Measurements from ENCODE around the gene STARD8.
"Not testable (repeated sequence)": the region's sequence is repeated elsewhere in the genome, so short reads cannot be mapped to it uniquely, and the experiment has no call there.

The STARD8 gene

GRCh38 chrX:68659786-68660185, 12.3 kb downstream of the STARD8 start:
- no peak for DNase-seq (ENCODE audit: low read depth)

DNA sequence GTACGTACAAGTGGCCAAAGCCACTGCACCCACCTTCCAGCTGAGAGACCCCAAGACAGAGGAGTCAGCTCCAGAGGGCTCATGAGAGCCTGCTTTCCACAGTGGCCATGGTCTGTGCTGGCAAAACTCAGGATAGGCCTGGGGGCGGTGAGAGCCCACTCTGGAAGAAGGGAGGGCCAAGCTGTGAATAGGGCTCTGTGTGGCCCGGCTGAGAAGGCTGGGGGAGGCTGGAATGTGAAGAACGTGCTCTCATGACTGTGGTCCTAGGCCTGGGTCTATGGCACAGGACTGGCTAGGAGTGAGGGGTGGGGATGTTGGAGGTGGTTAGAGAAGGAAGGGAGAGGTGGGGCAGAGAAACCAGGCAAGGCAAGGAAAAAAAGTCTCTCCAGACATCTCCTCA, 13.3 kb downstream of the STARD8 start:
- DNase-seq (ENCODE audit: low read depth): no peak

- no peak for DNase-seq (ENCODE audit: low read depth)
These were observed 18.0 kb downstream of the STARD8 start for GRCh38 chrX:68665502-68665901.

GRCh38 chrX:68666580-68666979, 19.1 kb downstream of the STARD8 start:
- DNase-seq (ENCODE audit: low read depth): no peak

DNA sequence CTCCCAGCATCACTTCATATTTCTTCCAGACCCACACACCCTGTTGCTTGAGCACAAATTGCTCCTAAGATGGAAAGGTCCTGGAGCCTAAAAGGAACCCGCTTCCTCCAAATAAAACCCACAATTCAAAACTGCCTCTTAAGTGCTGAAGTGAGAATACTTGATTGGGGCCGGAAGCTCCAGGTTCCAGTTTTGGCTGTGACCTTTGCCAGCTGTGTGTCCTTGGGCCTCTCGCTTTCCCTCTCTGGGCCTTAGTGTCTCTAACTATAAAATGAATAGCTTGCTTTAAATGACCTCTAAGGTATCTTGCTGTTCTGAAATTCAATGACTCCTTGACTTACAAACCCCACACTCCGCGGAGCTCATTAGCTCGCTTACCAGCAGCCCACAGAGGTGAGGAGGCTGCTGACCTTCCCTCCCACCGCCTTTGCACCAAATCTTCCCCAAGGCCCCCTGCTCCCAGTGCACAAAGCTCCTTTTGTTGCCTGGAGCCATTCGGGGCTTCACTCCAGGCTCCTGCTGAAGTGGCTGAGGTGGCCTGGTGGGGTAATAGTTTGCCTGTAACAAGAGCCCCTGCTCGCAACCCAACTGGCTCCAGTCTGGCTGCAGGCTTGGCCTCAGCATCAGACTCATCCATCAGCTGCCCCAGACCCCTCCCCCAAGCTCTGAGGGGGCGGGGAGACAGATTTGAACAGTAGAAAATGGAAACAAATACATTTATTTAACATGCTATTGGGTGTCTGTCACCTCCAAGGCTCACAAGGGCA, 21.8 kb downstream of the STARD8 start:
- DNase-seq (ENCODE audit: low read depth): no peak

- no peak for DNase-seq (ENCODE audit: low read depth)
These were observed 22.4 kb downstream of the STARD8 start for GRCh38 chrX:68669871-68670270.

- no peak for DNase-seq (ENCODE audit: low read depth)
These were observed 23.8 kb downstream of the STARD8 start for GRCh38 chrX:68671221-68671620.

- no peak for DNase-seq (ENCODE audit: low read depth)
These were observed 25.3 kb downstream of the STARD8 start for GRCh38 chrX:68672581-68673318.

- DNase-seq (ENCODE audit: low read depth): no peak
These were observed 28.1 kb downstream of the STARD8 start for GRCh38 chrX:68675571-68675970.

- no peak for DNase-seq (ENCODE audit: low read depth)
These were observed 28.9 kb downstream of the STARD8 start for GRCh38 chrX:68676335-68676734.

DNA sequence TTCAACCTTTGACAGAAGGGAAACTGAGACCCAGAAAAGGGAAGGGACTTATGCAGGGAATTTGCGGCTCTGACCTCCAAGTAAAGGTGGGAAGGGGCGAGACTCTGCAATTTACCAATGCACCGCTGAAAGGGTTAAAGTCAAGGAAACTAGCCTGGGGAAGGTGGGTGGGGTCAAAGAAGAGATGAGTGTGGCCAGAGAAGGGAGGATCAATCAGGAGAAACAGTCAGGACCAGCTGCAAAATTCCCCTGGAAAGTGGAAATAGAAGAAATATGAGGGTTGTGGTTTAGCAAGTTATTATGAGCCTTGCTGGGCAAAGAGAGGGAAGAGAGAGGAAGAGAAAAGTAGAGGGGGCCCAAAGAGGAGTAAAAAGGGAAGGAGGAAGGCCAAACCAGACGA, 30.5 kb downstream of the STARD8 start:
- no peak for DNase-seq (ENCODE audit: low read depth)

- no peak for DNase-seq (ENCODE audit: low read depth)
These were observed 34.0 kb downstream of the STARD8 start for GRCh38 chrX:68681443-68681941.

- DNase-seq (ENCODE audit: low read depth): no peak
These were observed 35.3 kb downstream of the STARD8 start for GRCh38 chrX:68682790-68683189.

DNA sequence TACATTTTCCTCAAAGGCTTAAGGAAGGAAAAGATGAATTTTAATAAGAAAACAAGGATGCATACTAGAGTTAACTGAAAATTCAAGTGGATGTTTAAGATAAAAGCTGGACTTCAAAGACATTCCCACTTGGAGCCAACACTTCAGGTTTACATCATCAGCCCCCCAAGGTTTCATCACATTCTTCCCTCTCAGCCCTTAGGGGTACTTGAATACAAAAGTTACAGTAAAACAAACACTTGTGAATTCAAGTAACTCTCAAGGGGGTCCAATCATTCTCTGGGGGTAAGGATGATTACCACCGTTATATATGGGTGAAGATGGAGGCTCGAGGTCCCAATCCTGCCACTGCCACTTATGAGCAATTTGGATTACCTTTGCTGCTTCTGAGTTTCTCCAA, 36.1 kb downstream of the STARD8 start:
- no peak for DNase-seq (ENCODE audit: low read depth)

GRCh38 chrX:68684291-68684918, 36.9 kb downstream of the STARD8 start:
- DNase-seq (ENCODE audit: low read depth): no peak

- DNase-seq (ENCODE audit: low read depth): no peak
These were observed 37.4 kb downstream of the STARD8 start for GRCh38 chrX:68684919-68685304.

GRCh38 chrX:68685685-68686084, 38.2 kb downstream of the STARD8 start:
- DNase-seq (ENCODE audit: low read depth): no peak

DNA sequence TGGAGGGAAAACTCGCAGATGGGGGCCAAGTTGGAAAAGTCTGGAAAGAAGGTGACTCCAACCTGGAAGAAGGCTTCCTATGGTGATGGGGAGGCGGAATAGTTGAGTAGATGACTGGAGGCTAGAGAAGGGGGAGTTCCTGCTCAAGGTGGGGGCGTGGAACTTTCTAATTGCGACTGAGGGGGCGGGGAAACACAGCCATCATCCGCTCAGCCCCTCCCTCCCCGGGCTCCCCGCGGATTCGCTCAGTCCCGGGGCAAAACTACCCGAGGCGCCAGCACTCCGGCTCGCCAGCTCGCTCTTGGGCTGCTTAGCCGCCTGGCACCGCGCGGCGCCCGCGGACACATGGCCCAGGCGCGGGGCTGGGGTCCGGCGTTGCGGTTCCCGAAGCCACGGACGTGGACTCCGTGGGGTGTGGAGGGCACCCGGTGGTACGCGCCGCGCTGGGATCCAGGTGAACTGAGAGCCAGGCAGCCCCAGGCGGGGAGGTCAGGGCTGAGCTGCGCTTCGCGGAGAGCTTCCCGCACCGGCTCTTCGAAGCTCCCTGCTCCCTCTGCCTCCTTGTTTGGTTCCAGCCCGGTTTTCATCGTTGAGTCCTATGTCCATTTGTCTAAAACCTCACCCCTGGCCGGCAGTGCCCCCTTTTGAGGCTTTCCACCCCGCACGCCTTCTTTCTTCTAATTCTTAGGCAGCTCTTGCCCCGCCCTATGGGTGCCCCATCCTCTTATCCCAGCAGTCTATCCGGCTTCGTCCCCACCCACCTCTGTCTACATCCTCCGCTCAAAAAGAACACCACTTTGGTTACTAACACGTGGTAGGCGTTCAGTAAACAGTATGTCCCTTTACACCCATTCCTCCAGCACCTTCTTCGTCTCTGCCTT, 38.9 kb downstream of the STARD8 start:
- DNase-seq (ENCODE audit: low read depth): no peak

DNA sequence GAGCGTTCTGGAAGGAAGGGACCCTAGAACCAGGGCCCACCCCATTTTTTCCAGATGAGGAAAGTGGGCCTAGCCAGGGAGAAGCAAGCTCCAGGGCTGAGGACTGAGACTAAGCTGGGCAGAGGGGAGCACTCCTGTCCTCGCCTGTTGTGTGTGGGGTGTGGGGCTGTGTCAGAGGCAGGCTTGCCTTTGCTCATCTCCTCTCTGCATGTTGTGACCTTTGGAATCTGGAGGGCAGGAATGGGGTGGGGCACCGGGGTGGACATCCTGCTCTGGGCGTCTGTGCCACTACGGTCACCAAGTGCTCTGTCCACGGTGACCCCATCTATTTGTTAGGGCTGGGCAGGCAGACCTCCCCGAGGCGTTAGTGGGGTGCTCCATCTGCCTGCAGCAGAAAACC, 41.5 kb downstream of the STARD8 start:
- DNase-seq (ENCODE audit: low read depth): not testable (repeated sequence)

DNA sequence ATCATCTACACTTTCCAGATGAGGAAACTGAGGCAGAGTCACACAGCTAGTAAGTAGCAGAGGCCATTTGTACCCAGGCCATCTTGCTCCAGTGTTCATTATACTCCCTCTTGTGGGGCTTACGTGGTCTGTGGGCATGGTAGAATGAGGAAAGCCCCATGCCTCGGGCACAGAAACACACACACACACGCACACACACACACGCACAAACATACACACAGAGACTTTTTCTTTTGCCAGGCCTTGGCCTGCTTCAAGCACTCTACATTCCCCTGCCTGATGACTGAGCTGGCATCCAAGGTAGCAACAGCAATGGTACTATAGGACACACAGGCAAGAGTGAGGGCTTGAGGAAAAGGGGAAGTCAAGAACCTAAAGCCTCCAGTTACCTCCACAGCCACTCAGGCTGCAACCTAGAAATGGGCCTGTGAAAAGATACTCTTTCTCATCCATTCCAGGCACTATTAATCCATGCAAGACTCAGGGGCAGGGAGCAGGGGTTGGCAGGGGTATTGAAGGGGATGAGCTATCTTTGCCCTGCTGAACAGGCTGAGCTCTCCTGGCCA, 43.6 kb downstream of the STARD8 start:
- DNase-seq (ENCODE audit: low read depth): no peak

GRCh38 chrX:68691921-68692320, 44.5 kb downstream of the STARD8 start:
- DNase-seq (ENCODE audit: low read depth): no peak

DNA sequence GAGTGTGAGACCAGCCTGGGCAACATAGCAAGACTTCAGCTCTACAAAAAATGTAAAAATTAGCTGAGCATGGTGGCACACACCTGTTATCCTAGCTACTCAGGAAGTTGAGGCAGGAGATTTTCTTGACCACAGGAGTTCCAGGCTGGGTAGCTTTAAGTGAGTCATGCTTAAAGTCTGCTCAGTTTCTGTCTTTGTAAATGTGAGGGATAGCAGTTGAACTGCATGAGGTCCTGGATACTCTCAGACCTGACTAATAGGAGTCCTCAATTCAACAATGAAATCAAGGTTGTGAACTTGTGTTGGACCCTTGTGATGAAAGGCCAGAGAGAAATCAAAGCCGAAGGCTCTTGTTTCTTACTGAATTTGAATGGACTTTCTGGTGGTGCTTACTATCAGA, 45.2 kb downstream of the STARD8 start:
- DNase-seq (ENCODE audit: low read depth): no peak
